GM23338 (cell line): Measurements from ENCODE around the gene RASGRP1. TPM values are rescaled to one million over a fixed set of nuclear protein-coding genes. Genes with fewer than 3 reads are reported as not detected.

ENCODE experiments used
- ATAC-seq: fragments of 200-7000 bp; cut with Tn5 transposase; 3 replicates; pipeline ENCODE4 v1.9.1; 2020
- DNase-seq: peaks from one replicate; pipeline ENCODE4 v3.0.0-alpha.2; 2015; ENCODE audit warnings: low spot score
- H2AFZ ChIP-seq: fragments of 200-600 bp; sonication (generic); 2 replicates; pipeline ENCODE4 v1.8.0; 2016; ENCODE audit warnings: antibody characterized with exemption, mild to moderate bottlenecking, moderate library complexity
- H3F3A ChIP-seq: fragments of 200-600 bp; sonication (generic); replicated peaks from 2 replicates; pipeline ENCODE4 v1.8.0; 2017; ENCODE audit warnings: antibody characterized with exemption, mixed run types, low read depth
- H3K27ac ChIP-seq: fragments of 200-600 bp; sonication (generic); 2 replicates; pipeline ENCODE4 v1.6.1; 2016; ENCODE audit warnings: low read depth
- H3K27me3 ChIP-seq: fragments of 200-600 bp; sonication (generic); 2 replicates; pipeline ENCODE4 v1.8.0; 2016; ENCODE audit warnings: mild to moderate bottlenecking, mixed run types, moderate library complexity; ENCODE audit not compliant: insufficient read depth
- H3K36me3 ChIP-seq: fragments of 200-600 bp; sonication (generic); 2 replicates; pipeline ENCODE4 v1.8.0; 2016; ENCODE audit warnings: mild to moderate bottlenecking; ENCODE audit not compliant: insufficient read depth
- H3K4me1 ChIP-seq: fragments of 200-600 bp; sonication (generic); 2 replicates; pipeline ENCODE4 v1.8.0; 2016; ENCODE audit warnings: mild to moderate bottlenecking, moderate library complexity; ENCODE audit not compliant: insufficient read depth
- H3K4me2 ChIP-seq: fragments of 200-600 bp; sonication (generic); 2 replicates; pipeline ENCODE4 v1.7.1; 2017; ENCODE audit warnings: mixed run types
- H3K4me3 ChIP-seq: fragments of 200-600 bp; sonication (generic); 2 replicates; pipeline ENCODE4 v1.6.1; 2016; ENCODE audit warnings: mixed run types
- H3K79me2 ChIP-seq: fragments of 200-600 bp; sonication (generic); replicated peaks from 2 replicates; pipeline ENCODE4 v1.8.0; 2017; ENCODE audit warnings: mild to moderate bottlenecking; ENCODE audit not compliant: insufficient read depth
- H3K9me2 ChIP-seq: fragments of 200-600 bp; sonication (generic); 2 replicates; pipeline ENCODE4 v1.8.0; 2017; ENCODE audit not compliant: insufficient read depth
- H4K20me1 ChIP-seq: fragments of 200-600 bp; sonication (generic); replicated peaks from 2 replicates; pipeline ENCODE4 v1.8.0; 2017; ENCODE audit warnings: mild to moderate bottlenecking; ENCODE audit not compliant: insufficient read depth
- H3K27ac Mint-ChIP-seq: 2 replicates; pipeline ENCODE4 v1.8.0; 2020; ENCODE audit warnings: inconsistent platforms, mild to moderate bottlenecking, moderate library complexity, mixed read lengths
- H3K27me3 Mint-ChIP-seq: 3 replicates; pipeline ENCODE4 v1.8.0; 2022; ENCODE audit warnings: low read depth, mild to moderate bottlenecking, moderate library complexity, mixed read lengths, inconsistent platforms; ENCODE audit not compliant: insufficient read depth, poor library complexity
- H3K36me3 Mint-ChIP-seq: 3 replicates; pipeline ENCODE4 v1.8.0; 2021; ENCODE audit warnings: low read depth, mild to moderate bottlenecking, inconsistent platforms, moderate library complexity, mixed read lengths
- H3K4me1 Mint-ChIP-seq: 3 replicates; pipeline ENCODE4 v1.8.0; 2020; ENCODE audit warnings: mild to moderate bottlenecking, inconsistent platforms, mixed read lengths
- H3K4me3 Mint-ChIP-seq: 3 replicates; pipeline ENCODE4 v1.8.0; 2021; ENCODE audit warnings: moderate library complexity, mild to moderate bottlenecking, inconsistent platforms, mixed read lengths
- H3K9me3 Mint-ChIP-seq: 3 replicates; pipeline ENCODE4 v1.8.0; 2020; ENCODE audit warnings: moderate library complexity, mild to moderate bottlenecking, inconsistent platforms, mixed read lengths
- CTCF ChIP-seq, 2 experiments: fragments of 200-600 bp in 1 of 2; sonication (generic) in 1 of 2; conservative IDR thresholded peaks; 2 replicates each; pipeline versions ENCODE4 v1.5.1 to v1.6.1; 2016 to 2017; ENCODE audit warnings: antibody characterized with exemption in 2 of 2, low read depth in 2 of 2, mild to moderate bottlenecking in 2 of 2, moderate library complexity in 1 of 2
- REST ChIP-seq: IDR thresholded peaks from one replicate; pipeline ENCODE4 v1.6.1; 2018; ENCODE audit warnings: antibody characterized with exemption; ENCODE audit not compliant: unreplicated experiment
- polyA plus RNA-seq: library from polyadenylated mRNA; unstranded; fragments of >200 nt; fragmentation: Nextera tagmentation; extraction: Ambion mirVana; gene quantifications from 2 replicates; pipeline ENCODE4 v1.2.1, GENCODE V29; 2016
- total RNA-seq: library from RNA; depleted of rRNA; stranded (reverse); fragments of >200 nt; shearing (Covaris generic); gene quantifications from 2 replicates; pipeline ENCODE4 v1.2.3, GENCODE V29; 2014

The RASGRP1 gene
- total and polyA plus RNA-seq, 2 experiments from 2014 or later = 1.1 to 1.2 TPM

GRCh38 chr15:38563723-38564519, 693 bp downstream of the RASGRP1 start:
- peaks cover 26% of the 10 kb centered on the region for H3K27me3 Mint-ChIP-seq

More at GRCh38 chr15:38563723-38564519, 693 bp downstream of the RASGRP1 start:
- no peaks in the 10 kb centered on the region; the same call in 2 of the 3 replicates for H3K9me3 Mint-ChIP-seq
- Histone ChIP-seq H3K4me3 (peak overlapping the region; percentile 72), H2AFZ (peak overlapping the region; percentile 95), H3F3A (no peaks in the 10 kb centered on the region), H3K27ac (no peak overlapping the region), H3K9me2 (no peaks in the 10 kb centered on the region), H3K27me3 (peaks cover 45% of the 10 kb centered on the region), H3K36me3 (no peaks in the 10 kb centered on the region), H3K79me2 (no peaks in the 10 kb centered on the region), H4K20me1 (0 out of 2 replicates have a peak, but pooled peaks cover 6% of the 10 kb centered on the region), H3K4me2 (peak overlapping the region; percentile 89), H3K4me1 (no peaks in the 10 kb centered on the region)
- no peaks in the 10 kb centered on the region; the same call in 2 of the 3 replicates for H3K4me1 Mint-ChIP-seq
- no peaks in the 10 kb centered on the region for H3K36me3 Mint-ChIP-seq
- peak; percentile 74 for ATAC-seq
- peak; percentile 73 to 80 for TF ChIP-seq CTCF (conservative IDR thresholded peaks at IDR 0.05; ENCODE audit: low read depth in 2 of 2)
- no peak for TF ChIP-seq REST
- H3K27ac Mint-ChIP-seq = no peak overlapping the region
- DNase-seq = peak; percentile 57
- peak overlapping the region; percentile 76 for H3K4me3 Mint-ChIP-seq
